ENCODE results near the gene C8G. TPM values are rescaled to one million over a fixed set of nuclear protein-coding genes. Genes with fewer than 3 reads are reported as not detected.

C8G gene
- total and polyA plus RNA-seq, 2 of the 8 experiments (the other 6 are each of a cell fraction or from before 2014, with no cell fraction given): 0.62 to 0.80 TPM

GRCh38 chr9:136990242-136990911 is 45.3 kb downstream of the C8G start (continued):
- TF ChIP-seq USF2 (IDR thresholded peaks at IDR 0.05; ENCODE audit: low read length): no peak
- no peak for TF ChIP-seq TAF7 (optimal IDR thresholded peaks at IDR 0.05; ENCODE audit: borderline replicate concordance, low read depth, low read length)
